Dedifferentiated amniotic fluid mesenchymal stem cell (primary cell): ENCODE measurements around the gene ADH7.
"Not testable (repeated sequence)": the region's sequence is repeated elsewhere in the genome, so short reads cannot be mapped to it uniquely, and the experiment has no call there.

Experiments used
- DNase-seq: peaks from one replicate; pipeline ENCODE4 v3.0.0-alpha.2; 2016; ENCODE audit errors: extremely low spot score

Gene ADH7

GRCh38 chr4:99379571-99379970 is 55.6 kb downstream of the ADH7 start:
- no peak for DNase-seq

GRCh38 chr4:99378876-99379275 is 56.3 kb downstream of the ADH7 start:
- DNase-seq: no peak

GRCh38 chr4:99377341-99377740 is 57.8 kb downstream of the ADH7 start:
- peak; percentile 38 for DNase-seq

- DNase-seq: not testable (repeated sequence)
Observed at GRCh38 chr4:99372464-99372863, 62.7 kb downstream of the ADH7 start.

- not testable (repeated sequence) for DNase-seq
Observed at GRCh38 chr4:99367817-99368216, 67.3 kb downstream of the ADH7 start.

GRCh38 chr4:99366491-99366890 is 68.7 kb downstream of the ADH7 start:
- no peak for DNase-seq

- no peak for DNase-seq
Observed at GRCh38 chr4:99362768-99363167, 72.4 kb downstream of the ADH7 start.
